NCI-H2171 (cell line): Measurements from ENCODE around the gene DTX4.

ENCODE experiments used
- DNase-seq: peaks from one replicate; lab custom pipeline; 2025; lab: John Stamatoyannopoulos, UW

The DTX4 gene

GRCh38 chr11:59173080-59173963 lies 1.4 kb downstream of the DTX4 start:
- no peak for DNase-seq

GRCh38 chr11:59173964-59174663 lies 2.2 kb downstream of the DTX4 start:
- no peak for DNase-seq

- DNase-seq = no peak
Observed at GRCh38 chr11:59174664-59175033, 2.7 kb downstream of the DTX4 start.

GRCh38 chr11:59175091-59175501 lies 3.2 kb downstream of the DTX4 start:
- no peak for DNase-seq

GRCh38 chr11:59176330-59176729 lies 4.4 kb downstream of the DTX4 start:
- DNase-seq = no peak

GRCh38 chr11:59178402-59178801 lies 6.5 kb downstream of the DTX4 start:
- no peak for DNase-seq

GRCh38 chr11:59179121-59179520 lies 7.2 kb downstream of the DTX4 start:
- no peak for DNase-seq

- no peak for DNase-seq
Observed at GRCh38 chr11:59180168-59180776, 8.3 kb downstream of the DTX4 start.

- no peak for DNase-seq
Observed at GRCh38 chr11:59180907-59181306, 9.0 kb downstream of the DTX4 start.

- DNase-seq = no peak
Observed at GRCh38 chr11:59181746-59182456, 10.0 kb downstream of the DTX4 start.

GRCh38 chr11:59182457-59183151 lies 10.7 kb downstream of the DTX4 start:
- DNase-seq = no peak

GRCh38 chr11:59183771-59184170 lies 11.8 kb downstream of the DTX4 start:
- DNase-seq = no peak

- no peak for DNase-seq
Observed at GRCh38 chr11:59184691-59185339, 12.9 kb downstream of the DTX4 start.

- no peak for DNase-seq
Observed at GRCh38 chr11:59185386-59185945, 13.5 kb downstream of the DTX4 start.

- DNase-seq = no peak
Observed at GRCh38 chr11:59186130-59186594, 14.2 kb downstream of the DTX4 start.

- DNase-seq = no peak
Observed at GRCh38 chr11:59187035-59187434, 15.1 kb downstream of the DTX4 start.

GRCh38 chr11:59187587-59187986 lies 15.7 kb downstream of the DTX4 start:
- no peak for DNase-seq

GRCh38 chr11:59188954-59189353 lies 17.0 kb downstream of the DTX4 start:
- no peak for DNase-seq

GRCh38 chr11:59189986-59190385 lies 18.1 kb downstream of the DTX4 start:
- no peak for DNase-seq

- DNase-seq = no peak
Observed at GRCh38 chr11:59191095-59191494, 19.2 kb downstream of the DTX4 start.

GRCh38 chr11:59191890-59192289 lies 20.0 kb downstream of the DTX4 start:
- no peak for DNase-seq
